Activated naive CD4-positive, alpha-beta T cell (primary cell): ENCODE measurements around the gene OR10J1.
"Not testable (repeated sequence)": the region's sequence is repeated elsewhere in the genome, so short reads cannot be mapped to it uniquely, and the experiment has no call there.

Experiments used
- DNase-seq, 4 experiments: peaks; one replicate each; lab custom pipeline; 2025; lab: John Stamatoyannopoulos, UW

The OR10J1 gene, protein sequence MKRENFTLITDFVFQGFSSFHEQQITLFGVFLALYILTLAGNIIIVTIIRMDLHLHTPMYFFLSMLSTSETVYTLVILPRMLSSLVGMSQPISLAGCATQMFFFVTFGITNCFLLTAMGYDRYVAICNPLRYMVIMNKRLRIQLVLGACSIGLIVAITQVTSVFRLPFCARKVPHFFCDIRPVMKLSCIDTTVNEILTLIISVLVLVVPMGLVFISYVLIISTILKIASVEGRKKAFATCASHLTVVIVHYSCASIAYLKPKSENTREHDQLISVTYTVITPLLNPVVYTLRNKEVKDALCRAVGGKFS

DNA sequence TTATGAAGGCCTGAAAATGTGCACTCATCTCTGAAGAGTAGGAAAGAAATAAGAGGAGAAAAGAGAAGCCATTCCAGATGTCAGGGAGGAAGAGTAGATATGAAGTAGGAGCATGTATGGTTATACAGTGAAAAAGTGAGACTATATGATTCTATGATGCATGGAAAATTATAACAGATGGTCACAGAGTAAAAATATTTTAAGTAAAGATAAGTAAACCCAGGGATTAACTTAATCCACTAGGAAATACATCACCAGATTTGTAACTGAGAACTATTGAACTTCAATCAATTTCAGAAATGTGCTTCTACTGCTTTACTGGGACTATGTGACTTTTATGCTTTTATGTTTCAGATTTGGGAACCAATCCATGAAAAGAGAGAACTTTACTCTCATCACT is at the start of gene OR10J1:
Gene OR10J1 (plus strand): TSS at position 301 of the 400 bp plus-strand sequence. CDS start 70 bp downstream, at position 371.
- DNase-seq: no peak

DNA sequence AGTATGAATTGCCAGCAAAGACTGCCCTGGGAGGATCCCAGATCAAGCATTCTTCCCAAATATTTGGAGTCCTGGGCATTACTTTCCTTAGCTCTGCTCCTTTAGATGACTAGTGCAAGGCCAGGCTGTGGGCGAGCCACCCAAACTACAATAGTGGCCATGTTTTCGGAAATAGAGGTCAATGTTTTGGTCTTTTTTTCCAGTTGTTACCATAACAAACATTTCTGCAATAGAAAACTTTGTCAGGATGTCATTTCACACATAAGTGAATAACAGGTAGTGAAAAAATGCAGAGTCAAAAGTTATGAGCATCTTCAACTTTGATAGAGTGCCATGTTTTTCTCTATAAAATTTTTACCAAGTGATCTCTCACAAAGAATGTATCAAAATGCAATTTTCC is 32.7 kb upstream of the OR10J1 start:
- no peak for DNase-seq

DNA sequence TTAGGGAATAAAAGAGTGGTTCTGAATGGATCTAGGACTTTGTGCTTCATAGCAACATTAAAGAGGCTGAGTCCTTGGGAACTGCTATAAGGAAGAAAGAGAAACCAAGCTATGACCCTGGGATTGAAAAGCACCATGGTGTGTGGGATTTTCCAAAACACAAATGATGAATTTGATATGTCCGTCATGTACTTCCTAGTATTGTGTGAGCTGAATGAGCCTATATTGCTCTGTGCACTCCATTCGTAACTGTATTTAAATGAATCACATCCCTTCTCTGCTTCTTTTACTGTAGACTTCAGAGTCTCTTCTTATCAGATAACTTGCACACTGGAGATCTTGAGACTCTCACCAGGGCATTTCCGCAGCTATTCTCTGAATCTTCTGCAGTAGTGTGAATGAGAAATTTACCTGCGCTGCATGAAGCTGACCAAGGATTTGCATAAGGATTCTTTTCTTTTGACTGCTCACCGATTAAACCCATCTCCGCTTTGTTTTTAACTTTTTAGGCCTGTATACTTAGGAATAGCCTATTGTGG is 30.6 kb upstream of the OR10J1 start:
- no peak for DNase-seq

DNA sequence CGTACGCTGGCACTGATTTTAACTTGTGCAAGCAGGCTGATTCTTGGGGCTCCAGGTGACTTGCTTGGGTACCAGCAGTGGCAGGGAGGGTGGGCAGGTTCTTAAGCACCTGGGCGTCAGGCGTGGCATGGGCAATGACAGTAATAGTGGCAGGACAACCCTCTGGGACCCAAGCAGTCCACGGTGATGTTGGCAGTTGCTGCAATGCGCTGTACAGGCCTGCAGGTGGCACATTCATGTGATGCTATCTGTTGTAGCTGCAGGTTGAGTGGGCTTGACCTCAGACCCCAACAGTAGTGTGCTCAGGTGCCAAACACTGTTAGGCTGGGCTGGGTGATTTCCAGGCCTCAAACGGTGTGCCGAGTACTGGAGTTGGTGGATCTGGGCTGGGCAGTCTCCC is 17.7 kb upstream of the OR10J1 start:
- no peak for DNase-seq

DNA sequence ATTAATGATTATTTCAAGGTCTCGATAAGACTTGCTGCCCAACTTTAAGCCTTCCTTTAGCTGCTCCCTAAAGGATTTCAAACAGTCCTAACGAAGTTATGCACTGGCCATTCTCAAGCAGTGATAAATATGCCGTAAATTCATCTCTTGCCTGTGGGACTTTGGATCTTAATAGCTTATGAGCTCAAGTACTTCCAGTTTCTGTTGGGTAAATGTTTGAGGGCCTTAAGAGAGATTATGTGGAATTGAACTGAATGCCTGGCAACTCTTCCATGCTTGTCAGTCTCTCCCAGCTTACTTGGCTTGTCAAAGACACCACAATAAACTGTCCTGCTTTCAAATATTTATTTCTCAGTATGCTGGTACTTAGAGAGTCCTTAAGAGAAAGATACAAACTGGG is 11.0 kb upstream of the OR10J1 start:
- DNase-seq: no peak

DNA sequence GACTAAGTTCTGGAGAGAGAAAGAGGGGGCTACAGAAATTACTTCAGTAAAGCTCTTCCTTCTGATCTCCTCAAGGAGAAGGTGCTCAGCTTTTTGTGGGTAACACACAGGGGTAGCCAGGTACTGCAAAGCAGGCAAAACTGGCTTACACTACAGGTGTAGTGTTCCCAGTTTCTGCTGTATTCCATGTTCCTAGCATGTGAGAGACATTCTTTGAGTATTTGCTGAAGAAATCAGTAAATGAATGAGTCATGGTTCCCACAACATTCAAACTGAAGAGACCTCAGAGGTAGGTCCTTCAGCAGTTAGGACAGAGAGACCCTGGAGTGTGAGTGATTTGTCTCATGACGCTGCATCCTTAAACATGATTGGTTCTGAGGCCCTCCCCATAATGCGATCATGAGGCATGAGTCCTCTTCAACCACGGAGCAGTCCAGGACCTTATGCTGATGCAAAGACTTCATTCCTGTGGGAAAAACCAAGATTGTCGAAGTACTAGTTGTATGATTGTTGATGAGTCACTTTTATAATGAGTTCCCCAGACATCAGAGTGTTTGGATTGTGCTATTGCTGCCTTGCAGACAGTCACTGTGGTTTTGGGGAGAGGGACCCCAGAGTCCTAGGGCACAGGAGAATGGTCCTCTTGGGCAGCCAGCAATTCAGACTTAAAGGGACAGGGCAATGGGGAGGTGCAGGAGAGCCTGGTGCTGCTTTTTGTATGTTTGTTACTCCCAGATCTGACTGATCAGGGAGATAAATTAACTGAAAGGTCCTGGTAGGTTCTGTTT is 10.3 kb upstream of the OR10J1 start:
- no peak for DNase-seq

DNA sequence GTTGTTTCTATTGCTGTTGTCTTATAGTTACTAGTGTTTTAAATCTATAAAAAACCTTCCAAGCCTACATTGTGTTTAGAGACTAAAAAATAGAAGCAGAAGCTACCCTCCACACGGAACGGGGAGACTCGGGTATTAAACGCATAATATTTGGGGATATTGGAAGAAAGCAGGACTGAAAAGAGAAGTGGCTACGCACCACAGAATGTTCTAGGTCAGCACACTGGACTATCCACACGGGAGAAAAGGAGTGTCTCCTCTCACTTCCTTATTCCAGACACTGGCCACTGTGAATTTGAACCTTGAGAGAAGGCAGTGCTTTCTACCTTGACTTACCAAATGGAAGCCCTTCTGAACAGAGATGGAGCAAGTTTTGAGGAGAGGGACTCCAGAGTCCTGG is 8.5 kb upstream of the OR10J1 start:
- DNase-seq: no peak

DNA sequence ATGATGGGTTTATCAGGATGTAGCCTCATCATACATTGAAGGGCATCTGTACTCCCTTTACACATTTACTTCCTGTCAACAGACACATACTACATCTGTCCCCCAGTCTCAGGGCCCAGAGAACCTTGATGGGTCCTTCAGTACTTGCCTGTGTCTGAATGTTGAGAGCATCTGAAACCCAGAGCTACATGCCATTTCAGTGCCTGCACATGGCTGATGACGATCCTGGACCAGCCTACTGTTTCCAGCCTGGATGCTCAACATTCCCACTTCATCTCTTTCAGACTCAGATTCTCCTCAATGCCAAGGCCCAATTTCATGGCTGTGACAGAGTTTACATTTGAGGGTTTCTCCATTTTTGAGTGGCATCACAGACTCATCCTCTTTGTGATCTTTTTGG is 7.6 kb upstream of the OR10J1 start, which contains the start of gene OR10J4:
Gene OR10J4 (plus strand): TSS at position 301 of the 400 bp plus-strand sequence.
- no peak for DNase-seq

DNA sequence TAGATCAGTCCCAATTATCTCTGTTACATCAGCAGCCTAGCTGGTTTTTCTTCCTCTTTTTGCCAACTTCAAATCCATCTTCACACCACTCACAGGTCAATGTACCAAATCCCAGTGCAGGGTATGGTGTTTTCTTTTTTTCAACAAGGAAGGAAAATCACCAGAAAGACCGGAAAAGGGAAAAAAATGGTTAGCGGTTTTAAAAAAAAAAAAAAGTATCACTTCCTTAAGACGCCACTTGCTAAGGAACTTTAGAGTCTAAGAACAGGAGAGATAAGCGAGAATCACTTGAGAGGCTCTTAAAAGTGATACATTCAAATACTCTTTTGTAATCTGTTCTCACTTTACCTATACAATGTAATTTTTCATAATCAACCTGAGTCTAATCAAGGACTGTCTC is 3.1 kb upstream of the OR10J1 start:
- DNase-seq: no peak

DNA sequence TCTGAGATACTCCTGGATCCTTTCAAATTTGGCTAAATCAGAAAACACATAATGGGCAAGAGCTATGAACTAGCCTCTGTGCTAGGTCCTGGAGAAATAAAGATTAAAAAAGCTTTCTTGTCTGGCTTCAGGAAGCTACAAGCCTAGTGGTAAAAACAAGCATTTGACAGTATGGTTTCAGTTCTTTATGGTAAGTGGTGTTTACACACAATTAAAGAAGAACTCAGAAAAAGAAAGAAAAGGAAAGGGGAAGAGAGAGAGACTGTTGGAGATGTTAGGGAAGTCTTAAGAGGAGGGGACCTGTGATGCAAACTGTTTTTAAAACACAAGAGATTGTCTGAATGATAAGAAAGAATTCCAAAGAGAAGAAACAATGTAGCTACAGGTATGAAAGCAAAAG is 1.8 kb downstream of the OR10J1 start:
- no peak for DNase-seq

DNA sequence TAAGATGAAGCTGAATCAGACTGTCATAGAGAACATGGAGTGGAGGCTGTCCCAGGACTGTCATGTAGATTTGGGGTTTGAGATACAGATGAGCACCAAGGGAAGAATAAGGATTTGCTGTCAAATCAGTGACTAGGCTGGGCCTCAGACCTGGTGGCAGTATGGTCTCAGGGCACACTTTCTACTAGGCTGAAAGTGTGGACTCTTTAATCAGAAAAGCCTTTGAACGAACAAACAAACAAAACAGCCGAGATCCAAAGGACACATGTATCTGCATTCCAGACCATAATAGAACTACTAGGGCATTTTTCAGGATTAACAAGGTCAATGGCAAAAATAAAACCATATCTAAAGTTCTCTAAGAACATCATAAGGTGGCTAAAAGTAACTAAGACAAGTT is 2.9 kb downstream of the OR10J1 start:
- DNase-seq: no peak

DNA sequence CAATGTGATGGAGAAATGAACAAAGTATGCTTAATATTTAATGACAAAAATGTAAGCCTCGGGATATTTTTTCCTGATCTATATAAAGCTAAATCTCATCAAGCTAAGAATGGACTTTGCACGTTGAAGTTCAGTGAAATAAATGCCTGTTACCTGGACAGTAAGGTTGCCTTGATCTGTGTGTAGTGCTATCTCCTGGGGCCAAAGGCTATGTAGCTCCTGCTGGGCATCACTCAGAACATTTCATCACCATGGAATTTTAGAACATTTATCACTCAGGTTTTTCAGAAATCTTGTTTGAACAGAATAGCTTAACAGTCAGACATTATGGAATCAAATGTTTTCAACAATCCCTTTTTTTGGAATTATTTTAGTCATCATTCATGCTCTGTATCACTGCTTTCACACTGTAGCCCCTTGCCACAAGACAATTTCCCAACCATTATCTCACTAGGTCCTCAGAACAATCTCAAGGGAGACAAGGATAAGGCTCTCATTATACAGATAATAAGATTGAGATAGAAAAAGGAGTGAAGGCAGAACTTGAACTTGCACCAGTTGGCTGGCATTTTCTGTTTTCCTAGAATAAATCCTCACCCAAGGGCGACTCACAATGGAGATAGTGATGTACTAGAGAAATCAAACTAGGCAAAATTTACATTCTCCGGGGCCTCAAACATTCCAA is 3.7 kb downstream of the OR10J1 start:
- no peak for DNase-seq

DNA sequence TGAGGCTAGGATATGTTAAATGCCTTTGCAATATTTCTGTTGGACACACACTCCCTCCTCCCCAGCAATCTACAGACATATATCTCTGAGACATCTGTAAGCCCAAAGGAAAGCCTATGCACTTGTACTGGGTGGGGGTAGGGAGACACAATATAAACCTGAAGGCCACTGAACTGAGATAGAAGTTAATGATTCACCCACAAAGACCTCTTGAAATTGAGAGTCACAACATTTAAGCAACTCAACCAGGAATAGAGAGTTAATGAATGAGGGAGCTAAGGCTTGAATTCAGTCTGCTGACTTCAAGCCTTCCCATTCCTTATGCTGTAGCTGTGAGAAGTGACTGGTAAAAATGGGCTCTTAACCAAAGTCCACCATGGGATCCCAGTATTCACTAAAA is 5.0 kb downstream of the OR10J1 start:
- DNase-seq: no peak

DNA sequence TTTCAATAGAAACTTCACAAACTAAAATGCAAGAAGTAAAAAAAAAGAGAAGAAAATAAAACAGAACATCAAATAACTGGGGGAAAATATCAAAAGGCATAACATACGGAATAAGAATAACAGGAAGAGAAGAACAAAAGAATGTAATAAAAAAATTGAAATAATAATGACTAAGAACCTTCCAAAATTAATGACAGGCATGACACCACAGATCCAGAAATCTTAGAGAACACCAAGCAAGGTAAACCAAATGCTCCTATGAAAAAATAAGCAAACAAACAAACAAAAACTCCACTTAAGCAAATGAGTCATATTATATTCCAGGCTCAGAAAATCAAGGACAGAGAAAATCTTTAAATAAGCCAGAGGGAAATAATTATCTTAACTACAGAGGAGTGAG is 8.7 kb downstream of the OR10J1 start:
- no peak for DNase-seq

DNA sequence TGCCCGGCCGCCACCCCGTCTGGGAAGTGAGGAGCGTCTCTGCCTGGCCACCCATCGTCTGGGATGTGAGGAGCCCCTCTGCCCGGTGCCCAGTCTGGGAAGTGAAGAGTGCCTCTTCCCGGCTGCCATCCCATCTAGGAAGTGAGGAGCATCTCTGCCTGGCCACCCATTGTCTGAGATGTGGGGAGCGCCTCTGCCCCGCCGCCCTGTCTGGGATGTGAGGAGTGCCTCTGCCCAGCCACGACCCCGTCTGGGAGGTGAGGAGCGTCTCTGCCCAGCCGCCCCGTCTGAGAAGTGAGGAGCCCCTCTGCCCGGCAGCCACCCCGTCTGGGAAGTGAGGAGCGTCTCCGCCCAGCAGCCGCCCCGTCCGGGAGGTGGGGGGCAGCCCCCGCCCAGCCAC is 10.1 kb downstream of the OR10J1 start:
- not testable (repeated sequence) for DNase-seq

DNA sequence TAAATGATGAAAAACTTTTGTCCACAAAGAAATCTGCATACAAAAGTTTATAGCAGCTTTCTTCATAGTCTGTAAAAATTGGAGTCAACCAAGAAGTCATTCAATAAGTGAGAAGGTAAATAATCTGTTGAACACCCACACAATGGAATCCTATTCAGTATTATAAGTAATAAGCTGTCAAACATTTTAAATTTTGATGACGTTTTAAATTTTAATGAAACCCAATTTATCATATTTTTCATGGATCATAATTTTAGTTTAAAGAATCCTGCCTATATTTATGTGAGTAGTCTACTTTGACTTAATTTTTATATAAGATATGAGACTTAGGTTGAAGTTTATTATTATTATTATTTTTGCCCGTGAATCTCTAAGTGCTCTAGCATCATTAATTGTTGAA is 20.0 kb downstream of the OR10J1 start:
- DNase-seq: no peak

DNA sequence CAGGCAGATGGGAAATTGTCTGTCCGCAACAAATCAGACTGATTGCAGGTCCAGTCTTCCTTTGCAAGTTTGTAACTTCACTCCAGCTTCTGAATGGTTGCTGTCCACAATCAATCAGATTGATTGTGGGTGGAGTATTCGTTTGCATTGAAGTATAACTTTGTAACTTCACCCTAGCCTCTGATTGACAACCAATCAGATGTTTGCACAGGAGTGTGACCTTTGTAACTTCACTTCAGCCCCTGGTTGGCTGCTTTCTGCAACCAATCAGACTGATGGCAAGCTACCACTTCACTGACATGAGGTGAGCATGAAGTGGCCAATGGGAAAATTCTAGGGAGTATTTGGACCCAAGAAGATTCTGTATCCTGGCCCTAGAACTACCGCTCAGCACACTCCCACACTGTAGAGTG is 25.7 kb downstream of the OR10J1 start:
- no peak for DNase-seq

DNA sequence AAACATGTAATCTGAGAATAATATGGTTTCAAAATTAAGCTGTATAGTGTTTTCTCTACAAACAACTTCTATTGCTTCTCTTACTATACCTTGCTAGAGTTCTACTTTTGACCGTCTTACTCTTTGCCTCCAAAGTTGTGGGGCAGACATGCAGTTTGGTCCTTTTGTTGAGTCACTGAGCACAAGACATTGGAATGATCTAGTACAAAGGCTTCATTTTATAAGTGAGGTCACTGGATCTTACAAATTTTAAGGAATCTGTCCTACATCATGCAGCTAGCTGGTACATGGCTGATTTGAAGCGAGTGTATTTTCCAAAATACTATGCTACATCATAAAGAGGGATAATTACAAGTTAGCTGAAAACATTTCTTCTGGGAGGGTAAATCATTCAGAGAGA is 28.8 kb downstream of the OR10J1 start:
- DNase-seq: no peak

DNA sequence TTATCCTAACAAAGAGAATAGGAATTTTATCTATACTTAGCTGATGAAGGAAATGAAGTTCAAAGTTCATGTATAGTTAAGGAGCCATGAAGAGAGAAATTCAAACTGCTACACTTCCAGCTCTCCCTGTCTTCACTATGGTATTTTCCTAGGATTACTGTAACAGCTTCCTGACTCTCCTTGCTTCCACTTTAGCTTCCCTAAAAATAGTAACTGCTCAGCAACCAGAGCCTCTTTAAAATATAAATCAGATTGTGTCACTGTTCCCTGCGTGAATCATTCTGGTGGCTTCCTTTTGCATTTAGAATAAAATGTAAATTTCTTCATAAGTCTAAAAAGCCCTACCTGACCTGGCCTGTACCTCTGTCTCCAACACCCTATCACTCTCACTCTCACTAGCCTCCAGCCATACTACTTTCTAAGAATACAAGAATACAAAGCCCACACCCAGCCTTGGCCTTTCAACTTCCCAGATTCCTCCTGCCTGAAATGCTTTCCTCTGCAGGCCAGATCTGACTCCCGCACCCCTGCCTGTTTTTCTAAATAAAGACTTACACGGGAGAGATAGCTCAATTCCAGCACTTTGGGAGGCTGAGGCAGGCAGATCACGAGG is 30.5 kb downstream of the OR10J1 start:
- no peak for DNase-seq

DNA sequence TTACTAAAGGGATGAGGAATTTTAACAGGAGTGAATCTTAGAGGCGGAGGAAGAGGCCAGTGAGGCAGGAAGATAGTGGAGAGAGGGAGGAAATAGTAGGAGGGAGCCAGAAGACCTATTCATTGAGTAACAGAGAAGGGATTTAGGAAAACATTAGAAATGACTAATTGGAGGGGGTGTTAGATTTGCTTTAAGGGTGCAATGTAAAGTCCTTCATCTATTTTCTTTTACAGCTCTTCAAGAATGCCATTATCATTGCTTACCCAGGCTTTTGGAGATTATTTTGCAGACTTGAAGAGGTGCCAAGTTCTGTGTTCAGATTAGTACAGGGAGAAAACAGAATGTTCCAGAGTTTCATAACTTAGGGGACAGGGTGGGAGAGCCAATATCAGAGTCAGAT is 33.8 kb downstream of the OR10J1 start:
- no peak for DNase-seq

DNA sequence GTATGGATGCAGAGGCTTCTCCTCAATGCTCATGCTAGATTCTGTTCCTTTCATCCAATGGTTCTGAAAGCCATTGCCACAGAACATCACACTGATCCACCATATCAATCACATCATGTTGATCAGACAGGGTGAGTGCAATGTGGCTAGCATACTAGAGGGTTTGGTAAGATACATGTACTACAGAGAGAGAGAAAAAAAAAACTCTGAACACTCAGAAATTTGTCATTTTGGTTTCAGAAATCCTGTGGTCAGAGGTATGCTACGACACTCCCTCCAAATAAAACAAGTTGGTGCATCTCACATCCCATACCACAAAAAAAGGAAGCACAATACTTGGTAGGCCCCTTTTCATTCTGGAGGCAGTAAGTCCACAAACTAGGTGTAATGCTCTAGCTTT is 35.4 kb downstream of the OR10J1 start:
- DNase-seq: no peak

DNA sequence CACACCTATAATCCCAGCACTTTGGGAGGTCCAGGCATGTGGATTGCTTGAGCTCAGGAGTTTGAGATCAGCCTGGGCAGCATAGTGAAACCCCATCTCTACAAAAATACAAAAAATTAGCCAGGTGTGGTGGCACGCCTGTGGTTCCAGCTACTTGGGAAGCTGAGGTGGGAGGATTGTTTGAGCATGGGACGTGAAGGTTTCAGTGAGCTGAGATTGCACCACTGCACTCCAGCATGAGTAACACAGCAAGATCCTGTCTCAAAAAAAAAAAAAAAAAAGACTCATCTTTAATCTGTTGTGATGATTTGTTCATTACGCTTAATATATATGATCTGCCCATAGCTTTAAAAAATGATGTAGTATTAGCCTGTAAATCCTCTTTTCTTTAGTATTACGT is 44.0 kb downstream of the OR10J1 start:
- DNase-seq: no peak
